Activated CD8-positive, alpha-beta memory T cell treated with anti-CD3 and anti-CD28 coated beads, Interleukin-2, amount 50 U/mL, for 4 hours (primary cell): ENCODE measurements around the gene HOXA9.

Source experiments
- DNase-seq: peaks from one replicate; pipeline ENCODE4 v3.0.0-alpha.2; 2020

Gene HOXA9

GRCh38 chr7:27124902-27125689, 40.2 kb downstream of the HOXA9 start:
- DNase-seq, result no peak

- DNase-seq, result no peak
Measured at GRCh38 chr7:27124096-27124901, 41.0 kb downstream of the HOXA9 start.

GRCh38 chr7:27123477-27124053, 41.8 kb downstream of the HOXA9 start:
- no peak for DNase-seq

- no peak for DNase-seq
Measured at GRCh38 chr7:27123007-27123476, 42.3 kb downstream of the HOXA9 start.

- DNase-seq, result no peak
Measured at GRCh38 chr7:27122077-27122910, 43.0 kb downstream of the HOXA9 start.

GRCh38 chr7:27121684-27122076, 43.7 kb downstream of the HOXA9 start:
- no peak for DNase-seq

GRCh38 chr7:27119412-27119911, 45.9 kb downstream of the HOXA9 start:
- no peak for DNase-seq

GRCh38 chr7:27118580-27118979, 46.8 kb downstream of the HOXA9 start:
- no peak for DNase-seq

GRCh38 chr7:27117887-27118491, 47.3 kb downstream of the HOXA9 start:
- no peak for DNase-seq

GRCh38 chr7:27116962-27117886, 48.1 kb downstream of the HOXA9 start:
- no peak for DNase-seq

GRCh38 chr7:27116031-27116961, 49.0 kb downstream of the HOXA9 start:
- no peak for DNase-seq

- no peak for DNase-seq
Measured at GRCh38 chr7:27115221-27116026, 49.9 kb downstream of the HOXA9 start.

GRCh38 chr7:27114881-27115220, 50.5 kb downstream of the HOXA9 start:
- DNase-seq, result no peak

GRCh38 chr7:27113991-27114769, 51.2 kb downstream of the HOXA9 start:
- no peak for DNase-seq

GRCh38 chr7:27112955-27113949, 52.1 kb downstream of the HOXA9 start:
- no peak for DNase-seq
